ENCODE results near the gene DDX39B.
"Not testable (repeated sequence)": the region's sequence is repeated elsewhere in the genome, so short reads cannot be mapped to it uniquely, and the experiment has no call there.

DDX39B gene

DNA sequence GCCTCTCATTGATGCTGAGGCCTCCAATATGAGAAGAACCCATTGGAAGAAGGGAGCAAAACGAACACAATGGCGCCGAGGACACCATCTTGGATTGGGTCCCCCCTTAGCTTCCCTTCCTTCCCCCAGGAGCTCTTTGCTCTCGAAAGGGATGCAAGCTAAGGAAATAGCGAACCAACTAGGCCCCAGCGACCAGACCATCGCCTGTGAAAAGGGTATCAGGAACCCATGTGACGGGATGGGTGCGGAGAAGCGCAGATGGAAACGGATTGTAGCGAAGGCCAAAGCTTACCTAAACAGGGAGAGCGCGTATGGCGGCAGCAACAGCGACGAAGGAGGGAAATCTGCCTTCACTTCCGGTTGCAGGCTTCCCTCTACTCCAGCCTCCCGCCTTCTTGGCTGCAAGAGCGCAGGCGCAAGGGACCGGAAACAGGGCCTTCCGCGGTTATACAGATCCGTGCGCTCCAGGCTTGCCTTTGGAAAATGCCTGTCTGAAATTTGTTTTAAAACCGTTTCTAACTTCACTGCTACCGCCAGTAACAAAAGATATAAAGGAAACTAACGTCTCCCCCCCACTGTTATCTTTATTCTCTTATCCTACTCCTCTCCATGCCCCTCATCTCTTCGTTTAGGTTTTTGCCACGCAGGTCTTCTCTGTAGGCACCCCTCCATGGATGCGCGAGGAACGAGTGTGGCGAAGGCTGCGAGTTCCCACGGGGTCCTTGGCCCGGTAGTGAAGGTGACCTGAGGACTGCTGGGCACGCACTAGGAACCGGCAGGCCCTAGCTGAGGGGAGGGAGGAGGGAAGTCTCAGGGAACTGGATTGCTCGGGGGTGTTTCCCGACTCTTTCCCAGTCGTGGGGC is at the start of gene DDX39B:
Gene DDX39B, minus strand, starts transcription at position 346 of the 864 bp plus-strand sequence. CDS start 1,471 bp downstream, outside the sequence.
- peak; percentile 97 for DNase-seq

DNA sequence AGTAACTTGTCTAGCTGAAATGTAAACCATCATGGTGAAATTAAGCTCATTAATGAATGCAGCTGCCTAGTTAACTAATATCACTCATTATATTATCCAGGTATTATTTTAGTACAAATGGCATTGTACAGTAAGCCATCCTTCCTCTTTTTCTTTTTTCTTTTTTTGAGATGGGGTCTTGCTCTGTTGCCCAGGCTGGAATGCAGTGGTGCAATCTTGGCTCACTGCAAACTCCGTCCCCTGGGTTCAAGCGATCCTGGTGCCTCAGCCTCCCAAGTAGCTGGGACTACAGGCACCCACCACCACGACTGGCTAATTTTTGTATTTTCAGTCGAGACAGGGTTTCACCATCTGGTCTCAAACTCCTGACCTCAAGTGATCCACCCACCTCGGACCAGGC is 48.9 kb upstream of the DDX39B start:
- DNase-seq, result not testable (repeated sequence)

GRCh38 chr6:31588871-31589650 is 47.3 kb upstream of the DDX39B start:
- DNase-seq, result no peak

GRCh38 chr6:31587791-31588777 is 46.3 kb upstream of the DDX39B start:
- no peak for DNase-seq

- no peak for DNase-seq
Measured at GRCh38 chr6:31586599-31587281, 44.9 kb upstream of the DDX39B start.

GRCh38 chr6:31586008-31586407 is 44.2 kb upstream of the DDX39B start, which contains the start of gene LST1:
LST1 (plus strand) TSS chr6:31586277; CDS start chr6:31587300, 1,023 bp downstream.
- DNase-seq, result no peak

DNA sequence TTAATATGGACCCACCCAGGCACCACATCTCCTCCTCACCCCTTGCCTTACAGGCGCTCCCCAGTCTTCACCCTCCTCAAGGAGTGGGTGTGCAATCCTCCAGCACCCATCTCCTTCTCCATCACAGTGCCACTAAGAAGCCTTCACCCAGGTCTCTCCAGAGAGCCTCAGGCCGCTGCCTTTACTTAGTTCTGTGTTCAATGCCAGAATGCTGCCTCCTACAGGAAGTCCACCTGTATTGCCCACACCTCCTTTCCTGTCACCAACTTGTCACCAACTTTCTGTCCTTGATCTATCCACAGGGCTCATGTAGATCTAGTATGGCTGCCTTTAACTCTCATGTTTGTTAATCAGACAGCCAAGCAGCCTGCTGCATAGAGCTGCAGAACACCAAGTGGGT is 43.7 kb upstream of the DDX39B start:
- peak; percentile 70 for DNase-seq

DNA sequence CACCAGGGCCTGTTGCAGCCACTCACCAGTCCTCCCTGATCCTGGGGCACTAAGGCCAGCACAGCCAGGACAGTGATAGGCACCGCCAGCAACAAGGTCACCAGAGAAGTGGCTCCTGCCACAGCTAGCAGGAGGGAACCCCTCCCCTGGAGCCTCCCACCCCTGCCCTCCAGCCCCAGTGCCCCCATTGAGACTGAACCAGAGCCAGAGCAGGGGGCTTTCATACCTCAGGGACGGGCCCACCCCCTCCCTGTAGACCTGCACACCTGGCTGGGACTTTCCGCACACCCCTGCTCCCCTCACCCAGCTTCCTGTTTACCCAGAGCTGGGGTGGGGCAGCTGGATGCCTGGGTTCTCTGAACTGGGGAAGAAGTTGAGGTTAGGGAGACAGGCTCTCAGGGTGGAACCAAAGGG is 40.4 kb upstream of the DDX39B start, which contains the start of gene LTB:
Gene LTB, minus strand, starts transcription at position 195 of the 414 bp plus-strand sequence. Its CDS starts 7 bp downstream, at position 188.
- peak; percentile 86 for DNase-seq

- no peak for DNase-seq
Measured at GRCh38 chr6:31581434-31582229, 39.8 kb upstream of the DDX39B start.

DNA sequence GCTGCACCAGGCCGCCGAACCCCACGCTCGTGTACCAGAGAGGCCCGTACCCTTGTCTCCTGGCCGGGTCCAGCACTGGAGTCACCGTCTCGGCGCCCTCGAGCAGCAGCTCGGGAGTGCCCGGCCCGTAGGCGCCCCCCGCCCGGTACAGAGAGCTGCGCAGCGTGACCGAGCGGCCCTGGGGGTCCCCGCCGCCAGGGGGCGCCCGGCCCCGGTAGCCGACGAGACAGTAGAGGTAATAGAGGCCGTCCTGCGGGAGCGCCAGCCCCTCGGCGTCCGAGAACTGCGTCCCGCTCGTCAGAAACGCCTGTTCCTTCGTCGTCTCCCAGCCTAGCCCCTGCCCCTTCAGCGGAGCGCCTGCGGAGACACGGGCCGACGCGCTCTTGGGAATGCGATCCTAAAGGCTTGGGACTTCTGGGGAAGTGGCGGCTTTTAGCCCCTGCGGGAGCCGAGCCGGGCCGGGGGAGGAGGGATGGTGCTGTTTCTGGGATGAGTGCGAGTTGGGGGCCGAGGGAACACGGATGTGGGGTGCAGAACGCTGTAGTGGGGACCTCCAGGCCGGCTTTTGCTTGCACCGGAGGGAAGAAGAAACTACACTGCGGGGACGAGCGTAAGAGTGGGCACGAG is 39.1 kb upstream of the DDX39B start:
- DNase-seq, result peak; percentile 85

DNA sequence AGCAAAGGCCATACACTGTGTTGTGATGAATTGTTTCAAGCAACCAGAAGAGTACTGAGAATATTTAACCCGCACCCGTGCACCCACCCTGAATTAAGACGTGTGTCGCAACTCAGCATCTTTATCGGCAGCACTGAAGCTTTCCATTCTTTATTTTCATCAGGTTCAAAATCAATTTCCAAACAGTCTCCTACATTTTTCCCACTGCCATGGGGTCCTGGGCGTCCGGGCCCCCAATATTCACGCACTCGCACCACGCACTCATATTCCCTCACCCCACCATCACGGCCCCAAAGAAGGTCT is 38.6 kb upstream of the DDX39B start:
- no peak for DNase-seq

- DNase-seq, result no peak
Measured at GRCh38 chr6:31579546-31580437, 38.0 kb upstream of the DDX39B start.

GRCh38 chr6:31579119-31579505 is 37.3 kb upstream of the DDX39B start:
- DNase-seq, result no peak

DNA sequence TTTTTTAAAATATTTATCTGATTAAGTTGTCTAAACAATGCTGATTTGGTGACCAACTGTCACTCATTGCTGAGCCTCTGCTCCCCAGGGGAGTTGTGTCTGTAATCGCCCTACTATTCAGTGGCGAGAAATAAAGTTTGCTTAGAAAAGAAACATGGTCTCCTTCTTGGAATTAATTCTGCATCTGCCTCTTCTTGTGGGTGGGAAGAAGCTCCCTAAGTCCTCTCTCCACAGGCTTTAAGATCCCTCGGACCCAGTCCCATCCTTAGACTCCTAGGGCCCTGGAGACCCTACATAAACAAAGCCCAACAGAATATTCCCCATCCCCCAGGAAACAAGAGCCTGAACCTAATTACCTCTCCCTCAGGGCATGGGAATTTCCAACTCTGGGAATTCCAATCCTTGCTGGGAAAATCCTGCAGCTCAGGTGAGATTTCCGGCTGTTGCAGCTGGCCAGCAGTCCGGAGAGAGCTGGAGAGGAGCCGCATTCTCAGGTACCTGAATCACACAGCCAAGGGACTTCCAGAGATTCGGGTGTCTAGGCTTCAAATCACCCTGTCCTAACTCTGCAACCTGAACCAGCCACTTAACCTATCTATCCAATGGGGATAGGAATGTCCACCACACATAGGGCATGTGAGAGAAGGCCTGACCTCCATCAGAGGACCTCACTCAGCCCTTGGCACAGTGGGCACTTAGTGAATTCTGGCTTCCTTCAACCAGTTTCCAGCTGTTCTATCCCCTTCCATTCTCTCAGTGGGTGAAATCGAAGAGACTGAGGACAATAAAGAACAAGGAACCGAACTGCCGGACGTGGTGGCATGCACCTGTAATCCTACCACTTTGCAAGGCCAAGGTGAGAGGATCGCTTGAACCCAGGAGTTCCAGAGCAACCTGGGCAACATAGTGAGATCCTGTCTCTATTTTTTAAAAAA is 36.6 kb upstream of the DDX39B start:
- DNase-seq, result no peak

- DNase-seq, result no peak
Measured at GRCh38 chr6:31577579-31577966, 35.8 kb upstream of the DDX39B start.

GRCh38 chr6:31576897-31577578 is 35.2 kb upstream of the DDX39B start:
- DNase-seq, result peak; percentile 53

DNA sequence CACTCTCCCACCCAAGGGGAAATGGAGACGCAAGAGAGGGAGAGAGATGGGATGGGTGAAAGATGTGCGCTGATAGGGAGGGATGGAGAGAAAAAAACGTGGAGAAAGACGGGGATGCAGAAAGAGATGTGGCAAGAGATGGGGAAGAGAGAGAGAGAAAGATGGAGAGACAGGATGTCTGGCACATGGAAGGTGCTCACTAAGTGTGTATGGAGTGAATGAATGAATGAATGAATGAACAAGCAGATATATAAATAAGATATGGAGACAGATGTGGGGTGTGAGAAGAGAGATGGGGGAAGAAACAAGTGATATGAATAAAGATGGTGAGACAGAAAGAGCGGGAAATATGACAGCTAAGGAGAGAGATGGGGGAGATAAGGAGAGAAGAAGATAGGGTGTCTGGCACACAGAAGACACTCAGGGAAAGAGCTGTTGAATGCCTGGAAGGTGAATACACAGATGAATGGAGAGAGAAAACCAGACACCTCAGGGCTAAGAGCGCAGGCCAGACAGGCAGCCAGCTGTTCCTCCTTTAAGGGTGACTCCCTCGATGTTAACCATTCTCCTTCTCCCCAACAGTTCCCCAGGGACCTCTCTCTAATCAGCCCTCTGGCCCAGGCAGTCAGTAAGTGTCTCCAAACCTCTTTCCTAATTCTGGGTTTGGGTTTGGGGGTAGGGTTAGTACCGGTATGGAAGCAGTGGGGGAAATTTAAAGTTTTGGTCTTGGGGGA is 34.3 kb upstream of the DDX39B start:
- no peak for DNase-seq

Measured in CD4-positive, alpha-beta T cell treated with Interleukin-4 for 4 hours (primary cell).